ENCODE results near the gene PTRH1.

- TF ChIP-seq EZH2 (IDR thresholded peaks at IDR 0.05), result no peak
- TF ChIP-seq POLR2AphosphoS5 (IDR thresholded peaks at IDR 0.05; ENCODE audit: borderline replicate concordance, low read depth, low read length), result no peak
- TF ChIP-seq FOXP2 (optimal IDR thresholded peaks at IDR 0.05; ENCODE audit: control extremely low read depth, extremely low read length, insufficient read depth), result no peak
Observed at GRCh38 chr9:127711831-127712274, 3.6 kb downstream of the PTRH1 start.
